HG02588 (cell line): ENCODE results near the gene SLX4.
"Not testable (repeated sequence)": the region's sequence is repeated elsewhere in the genome, so short reads cannot be mapped to it uniquely, and the experiment has no call there.

Source experiments
- ATAC-seq: cut with Tn5 transposase; IDR thresholded peaks from one replicate; pipeline ENCODE4 v1.9.1; 2021; ENCODE audit warnings: mild to moderate bottlenecking, moderate library complexity; ENCODE audit not compliant: unreplicated experiment

SLX4 gene, protein sequence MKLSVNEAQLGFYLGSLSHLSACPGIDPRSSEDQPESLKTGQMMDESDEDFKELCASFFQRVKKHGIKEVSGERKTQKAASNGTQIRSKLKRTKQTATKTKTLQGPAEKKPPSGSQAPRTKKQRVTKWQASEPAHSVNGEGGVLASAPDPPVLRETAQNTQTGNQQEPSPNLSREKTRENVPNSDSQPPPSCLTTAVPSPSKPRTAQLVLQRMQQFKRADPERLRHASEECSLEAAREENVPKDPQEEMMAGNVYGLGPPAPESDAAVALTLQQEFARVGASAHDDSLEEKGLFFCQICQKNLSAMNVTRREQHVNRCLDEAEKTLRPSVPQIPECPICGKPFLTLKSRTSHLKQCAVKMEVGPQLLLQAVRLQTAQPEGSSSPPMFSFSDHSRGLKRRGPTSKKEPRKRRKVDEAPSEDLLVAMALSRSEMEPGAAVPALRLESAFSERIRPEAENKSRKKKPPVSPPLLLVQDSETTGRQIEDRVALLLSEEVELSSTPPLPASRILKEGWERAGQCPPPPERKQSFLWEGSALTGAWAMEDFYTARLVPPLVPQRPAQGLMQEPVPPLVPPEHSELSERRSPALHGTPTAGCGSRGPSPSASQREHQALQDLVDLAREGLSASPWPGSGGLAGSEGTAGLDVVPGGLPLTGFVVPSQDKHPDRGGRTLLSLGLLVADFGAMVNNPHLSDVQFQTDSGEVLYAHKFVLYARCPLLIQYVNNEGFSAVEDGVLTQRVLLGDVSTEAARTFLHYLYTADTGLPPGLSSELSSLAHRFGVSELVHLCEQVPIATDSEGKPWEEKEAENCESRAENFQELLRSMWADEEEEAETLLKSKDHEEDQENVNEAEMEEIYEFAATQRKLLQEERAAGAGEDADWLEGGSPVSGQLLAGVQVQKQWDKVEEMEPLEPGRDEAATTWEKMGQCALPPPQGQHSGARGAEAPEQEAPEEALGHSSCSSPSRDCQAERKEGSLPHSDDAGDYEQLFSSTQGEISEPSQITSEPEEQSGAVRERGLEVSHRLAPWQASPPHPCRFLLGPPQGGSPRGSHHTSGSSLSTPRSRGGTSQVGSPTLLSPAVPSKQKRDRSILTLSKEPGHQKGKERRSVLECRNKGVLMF (N-terminal part only)

GRCh38 chr16:3611146-3611975, at the start of gene SLX4:
TSS of gene SLX4 (minus strand) at chr16:3611606. CDS start at chr16:3608964, 2,642 bp downstream.
- peak; percentile 82 for ATAC-seq

DNA sequence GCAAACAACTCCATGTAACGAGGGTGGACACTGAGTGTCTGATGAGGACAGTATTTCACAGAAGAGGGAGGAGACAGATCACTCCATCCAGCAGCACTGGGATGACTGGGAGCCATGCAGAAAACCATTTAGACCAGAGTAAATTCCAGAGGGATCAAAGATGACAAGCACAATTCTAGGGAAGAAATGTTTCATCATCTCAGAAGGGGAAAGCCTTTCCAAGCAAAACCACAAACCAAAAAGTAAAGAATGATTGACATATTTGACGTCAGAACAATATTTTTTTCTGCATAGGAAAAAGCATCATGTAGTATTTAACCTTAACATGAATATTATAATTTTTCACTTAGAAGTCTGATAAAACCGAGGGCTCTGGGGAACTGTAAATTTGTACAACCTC, 47.8 kb upstream of the SLX4 start:
- ATAC-seq = no peak

DNA sequence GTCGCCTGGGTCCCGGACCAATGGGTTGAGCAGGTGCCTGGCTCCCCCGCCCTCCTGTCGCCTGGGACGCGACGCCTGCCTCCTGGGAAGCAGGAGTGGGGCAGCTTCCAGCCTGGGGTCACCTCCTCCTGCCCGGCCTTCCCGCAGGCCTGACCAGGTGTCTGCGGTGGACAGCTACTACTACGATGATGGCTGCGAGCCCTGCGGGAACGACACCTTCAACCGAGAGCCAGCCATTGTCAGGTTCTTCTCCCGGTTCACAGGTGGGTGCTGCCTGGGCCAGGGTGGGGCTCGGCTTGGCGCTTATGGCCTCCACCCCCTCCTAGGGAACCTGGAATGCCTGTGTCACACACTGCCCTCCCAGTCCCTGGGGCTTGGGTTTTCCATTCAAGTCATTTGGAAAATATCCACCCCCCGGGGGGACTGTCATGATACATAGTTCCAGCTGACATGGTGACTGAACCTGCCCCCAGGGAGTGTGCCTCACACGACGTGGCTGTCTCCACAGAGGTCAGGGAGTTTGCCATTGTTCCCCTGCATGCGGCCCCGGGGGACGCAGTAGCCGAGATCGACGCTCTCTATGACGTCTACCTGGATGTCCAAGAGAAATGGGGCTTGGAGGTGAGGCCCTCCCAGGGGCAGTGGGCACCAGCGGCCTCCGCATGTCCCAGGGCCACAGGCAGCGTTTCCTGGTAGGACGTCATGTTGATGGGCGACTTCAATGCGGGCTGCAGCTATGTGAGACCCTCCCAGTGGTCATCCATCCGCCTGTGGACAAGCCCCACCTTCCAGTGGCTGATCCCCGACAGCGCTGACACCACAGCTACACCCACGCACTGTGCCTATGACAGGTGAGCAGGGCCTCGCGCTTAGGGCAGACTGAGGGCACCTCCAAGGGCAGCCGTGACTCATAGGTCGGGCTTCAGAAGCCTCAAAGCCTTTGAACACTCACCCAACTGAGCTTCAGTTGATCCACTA, 45.4 kb upstream of the SLX4 start:
- ATAC-seq = no peak

DNA sequence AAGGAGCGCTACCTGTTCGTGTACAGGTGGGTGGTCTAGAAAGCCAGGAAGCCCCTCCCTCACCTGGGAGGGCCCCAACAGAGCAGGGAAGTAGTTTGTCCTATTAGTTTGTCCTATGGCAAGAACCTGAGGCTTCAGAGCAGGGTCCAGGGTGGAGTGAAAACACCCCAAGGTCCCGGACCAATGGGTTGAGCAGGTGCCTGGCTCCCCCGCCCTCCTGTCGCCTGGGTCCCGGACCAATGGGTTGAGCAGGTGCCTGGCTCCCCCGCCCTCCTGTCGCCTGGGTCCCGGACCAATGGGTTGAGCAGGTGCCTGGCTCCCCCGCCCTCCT, 44.7 kb upstream of the SLX4 start:
- ATAC-seq = not testable (repeated sequence)

- no peak for ATAC-seq
Observed at GRCh38 chr16:3655396-3656159, 44.2 kb upstream of the SLX4 start.

- ATAC-seq = no peak
Observed at GRCh38 chr16:3655030-3655395, 43.6 kb upstream of the SLX4 start.

DNA sequence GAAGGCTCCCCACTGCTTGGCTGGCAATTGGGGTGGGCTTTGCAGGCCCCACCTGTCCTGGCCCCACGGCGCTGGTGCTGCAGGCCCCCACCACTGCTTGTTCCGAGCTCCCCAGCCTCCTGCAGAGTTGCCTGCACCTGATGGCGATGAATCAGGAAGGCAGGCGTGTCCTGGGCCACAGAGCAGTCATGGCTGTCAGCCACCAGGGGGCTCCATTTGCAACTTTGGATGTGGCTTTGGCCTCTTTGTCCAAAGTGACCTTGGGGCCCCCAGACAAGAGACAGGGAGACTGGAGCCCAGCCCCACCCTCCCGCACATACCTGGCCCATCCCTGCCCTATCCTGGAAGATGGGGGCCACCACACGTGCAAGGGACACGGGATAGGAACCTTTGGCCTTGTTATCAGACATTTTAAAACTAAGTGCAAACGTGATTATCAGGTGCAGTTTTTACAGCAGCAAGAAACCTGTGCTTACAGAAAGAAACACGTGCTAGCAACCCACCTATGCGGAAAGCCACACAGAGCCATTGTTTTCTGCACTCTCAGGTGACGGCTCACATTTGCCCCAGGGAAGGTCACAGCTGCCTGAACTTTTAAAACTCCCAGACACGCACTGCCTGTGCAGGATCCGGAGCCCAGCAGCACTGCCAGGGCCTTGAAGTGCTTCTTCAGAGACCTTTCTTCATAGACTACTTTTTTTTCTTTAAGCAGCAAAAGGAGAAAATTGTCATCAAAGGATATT, 43.0 kb upstream of the SLX4 start, which contains the start of gene DNASE1:
DNASE1 (plus strand) TSS at position 443 of the 743 bp plus-strand sequence. CDS start 683 bp downstream, outside the sequence.
- no peak for ATAC-seq

DNA sequence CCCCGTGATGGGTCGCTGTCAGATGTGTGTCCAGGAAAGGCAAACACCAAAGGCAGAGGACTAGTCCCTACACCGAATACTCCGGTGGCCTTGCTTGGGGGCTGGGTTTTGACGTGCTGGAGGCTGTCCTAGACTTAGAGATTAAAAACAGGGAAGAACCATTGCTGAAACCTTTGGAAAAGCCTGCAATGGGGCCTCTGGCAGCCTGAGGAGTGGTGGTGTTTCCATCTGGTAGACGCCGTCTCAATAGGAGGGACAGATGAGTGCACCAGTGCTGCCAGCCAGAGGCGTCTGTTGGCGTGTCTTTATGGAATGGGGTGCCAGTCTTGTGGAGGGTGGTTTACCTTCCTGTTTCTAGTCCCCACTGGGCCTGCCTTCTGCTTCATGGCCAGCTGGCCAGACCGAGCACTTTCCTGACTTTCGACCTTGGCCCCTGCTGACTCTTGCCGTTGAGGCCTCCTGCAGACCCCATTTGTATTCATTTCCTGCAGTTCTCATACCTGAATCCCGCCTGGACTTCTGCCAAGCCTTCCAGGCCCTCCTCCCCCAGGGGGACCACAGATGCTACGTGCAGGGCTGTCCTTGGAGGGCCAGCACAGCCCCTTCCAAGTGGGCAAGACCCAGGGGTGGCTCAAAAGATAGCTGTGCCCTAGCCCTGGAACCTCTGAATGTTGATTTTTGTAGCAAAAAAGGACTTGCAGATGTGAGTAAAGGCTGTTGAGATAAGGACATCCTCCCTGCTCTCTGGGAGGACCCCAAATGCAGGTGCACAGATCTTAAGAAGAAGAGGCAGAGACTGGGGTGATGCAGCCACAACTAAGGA, 41.2 kb upstream of the SLX4 start:
- ATAC-seq = no peak

DNA sequence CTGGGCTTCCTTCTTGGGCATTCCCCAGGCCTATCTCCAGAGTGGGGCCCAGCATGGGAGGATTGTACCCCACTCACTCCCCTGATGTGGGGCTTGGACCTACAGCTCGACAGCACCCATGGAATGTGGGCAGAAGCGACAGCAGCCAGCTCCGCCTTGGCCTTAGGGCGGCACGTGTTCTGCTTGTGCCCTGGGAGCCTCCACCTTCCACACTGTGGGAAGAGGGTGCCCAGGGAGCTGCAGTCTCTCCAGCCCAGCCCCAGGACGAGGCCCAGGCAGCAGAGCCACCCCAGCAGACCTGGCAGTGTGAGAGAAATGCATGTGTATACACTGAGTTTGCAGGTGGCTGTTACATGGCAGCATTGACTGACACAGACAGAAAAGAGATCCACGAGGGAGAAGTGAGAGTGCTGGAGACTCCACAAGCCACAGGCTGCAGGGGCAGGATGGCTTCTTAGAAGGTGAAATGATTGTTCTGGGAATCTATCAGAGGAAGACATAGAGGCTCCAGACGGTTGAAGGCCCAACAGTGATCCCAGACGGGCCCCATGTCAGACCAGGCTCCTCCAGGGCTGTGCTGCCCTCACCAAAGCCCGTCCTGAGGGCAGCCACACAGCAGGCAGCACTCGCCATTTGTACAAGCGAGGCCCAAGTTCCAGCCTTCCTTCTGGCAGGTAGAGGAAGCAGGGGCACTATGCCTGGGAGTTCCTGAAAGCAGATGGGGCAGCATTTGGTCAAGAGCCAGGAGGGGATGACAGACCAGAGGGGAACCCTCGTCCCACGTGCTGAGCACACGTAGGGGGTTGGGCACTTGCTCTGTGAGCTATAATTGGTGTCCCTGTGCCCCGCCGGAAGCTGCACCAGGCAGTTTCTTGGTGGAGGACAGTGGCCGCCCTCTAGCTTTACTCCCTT, 40.3 kb upstream of the SLX4 start:
- ATAC-seq = no peak

- no peak for ATAC-seq
Observed at GRCh38 chr16:3650631-3651265, 39.3 kb upstream of the SLX4 start.

- no peak for ATAC-seq
Observed at GRCh38 chr16:3646348-3646920, 35.0 kb upstream of the SLX4 start.

- no peak for ATAC-seq
Observed at GRCh38 chr16:3645504-3646347, 34.3 kb upstream of the SLX4 start.

GRCh38 chr16:3645108-3645503, 33.7 kb upstream of the SLX4 start:
- ATAC-seq = no peak

DNA sequence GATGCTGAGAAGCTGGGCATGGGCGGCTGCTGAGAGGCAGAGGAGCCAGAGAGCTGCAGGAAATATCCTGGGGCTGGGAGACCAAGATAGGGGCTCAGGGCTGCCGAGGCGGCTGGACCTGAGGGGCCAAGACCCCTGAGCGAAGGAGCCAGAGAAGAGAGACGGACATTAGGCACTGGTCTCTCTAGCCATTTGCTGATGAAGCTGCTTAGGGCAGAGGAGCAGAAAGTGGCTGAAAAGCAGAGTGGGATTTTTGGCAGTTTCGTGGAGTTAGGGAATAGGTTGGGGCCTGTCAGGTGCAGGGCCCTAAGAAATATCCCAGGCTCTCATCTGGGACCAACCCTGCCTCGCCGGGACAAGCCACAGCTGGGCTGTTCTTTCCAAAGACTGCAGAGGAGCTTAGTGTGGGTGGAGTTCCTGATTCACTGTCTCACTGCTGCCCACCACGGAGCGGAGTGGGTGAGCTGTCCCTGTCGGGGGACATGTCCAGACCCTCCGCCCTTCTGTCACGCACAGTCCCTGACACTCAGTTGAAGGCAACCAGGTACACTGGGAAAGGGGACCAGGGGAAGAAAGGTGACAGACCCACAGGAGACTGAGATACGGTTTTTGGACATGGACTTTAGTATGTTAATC, 31.8 kb upstream of the SLX4 start:
- ATAC-seq = no peak
